Activated naive CD8-positive, alpha-beta T cell treated with anti-CD3 and anti-CD28 coated beads, Interleukin-2, amount 10 ng/mL, durations not matched to agents 7 days and 5 days (primary cell): Measurements from ENCODE around the gene DNAH2. TPM values are rescaled to one million over a fixed set of nuclear protein-coding genes. Genes with fewer than 3 reads are reported as not detected.

Experiments used
- total RNA-seq, 2 experiments: library from RNA; stranded (reverse); gene quantifications; one replicate each; pipeline ENCODE4 v1.2.3, GENCODE V29; 2021

Gene DNAH2
- total RNA-seq, 2 experiments from 2014 or later, result not detected

Other genes starting within 250 kb of the DNAH2 start
- gene ZBTB4, start 238.1 kb upstream of the DNAH2 start, total RNA-seq, result 10 to 100 TPM; 56.0 to 58.6 TPM
- not detected for gene SLC35G6, start 236.3 kb upstream of the DNAH2 start, total RNA-seq
- gene POLR2A, start 233.4 kb upstream of the DNAH2 start, total RNA-seq, result 100 to 1,000 TPM; 192 to 214 TPM
- gene TNFSF12, start 168.7 kb upstream of the DNAH2 start, total RNA-seq, result 10 to 100 TPM; 93.0 to 95.7 TPM
- 1 to 10 TPM; 8.2 to 8.4 TPM for gene TNFSF13, start 159.0 kb upstream of the DNAH2 start, total RNA-seq
- gene SENP3, start 155.8 kb upstream of the DNAH2 start, total RNA-seq, result 10 to 100 TPM; 43.7 to 50.2 TPM
- gene CD68, start 138.1 kb upstream of the DNAH2 start, total RNA-seq, result 10 to 100 TPM; 32.5 to 33.9 TPM
- 10 to 100 TPM; 50.2 TPM for gene MPDU1, start 133.9 kb upstream of the DNAH2 start, total RNA-seq
- gene SOX15, start 127.7 kb upstream of the DNAH2 start, total RNA-seq, result under 1 TPM; 0.30 to 0.57 TPM
- 10 to 100 TPM; 37.7 to 38.2 TPM for gene FXR2, start 102.8 kb upstream of the DNAH2 start, total RNA-seq
- 10 to 100 TPM; 40.0 to 41.2 TPM for gene SAT2, start 89.9 kb upstream of the DNAH2 start, total RNA-seq
- not detected for gene SHBG, start 87.6 kb upstream of the DNAH2 start, total RNA-seq
- gene ATP1B2, start 66.8 kb upstream of the DNAH2 start, total RNA-seq, result under 1 TPM; 0.14 to 0.42 TPM
- 100 to 1,000 TPM; 128 to 131 TPM for gene TP53, start 30.3 kb upstream of the DNAH2 start, total RNA-seq
- 10 to 100 TPM; 19.3 to 19.4 TPM for gene WRAP53, start 29.3 kb upstream of the DNAH2 start, total RNA-seq
- gene EFNB3, start 12.5 kb upstream of the DNAH2 start, total RNA-seq, result not detected
- gene KDM6B, start 116.5 kb downstream of the DNAH2 start, total RNA-seq, result 10 to 100 TPM; 43.4 to 50.9 TPM
- 1 to 10 TPM; 2.9 to 3.7 TPM for gene TMEM88, start 137.3 kb downstream of the DNAH2 start, total RNA-seq
- 10 to 100 TPM; 62.1 to 71.7 TPM for gene NAA38, start 139.8 kb downstream of the DNAH2 start, total RNA-seq
- gene CYB5D1, start 140.3 kb downstream of the DNAH2 start, total RNA-seq, result 1 to 10 TPM; 7.3 to 7.9 TPM
- gene CHD3, start 171.0 kb downstream of the DNAH2 start, total RNA-seq, result 100 to 1,000 TPM; 194 to 199 TPM
- 1 to 10 TPM; 4.5 to 5.5 TPM for gene RNF227, start 198.5 kb downstream of the DNAH2 start, total RNA-seq
- gene KCNAB3, start 212.1 kb downstream of the DNAH2 start, total RNA-seq, result 10 to 100 TPM; 10.6 to 12.5 TPM
- 100 to 1,000 TPM; 222 to 237 TPM for gene TRAPPC1, start 214.2 kb downstream of the DNAH2 start, total RNA-seq
- gene CNTROB, start 214.5 kb downstream of the DNAH2 start, total RNA-seq, result 10 to 100 TPM; 57.3 to 62.7 TPM